H54 (cell line): ENCODE data around the gene TSPYL4.
"Not testable (repeated sequence)": the region's sequence is repeated elsewhere in the genome, so short reads cannot be mapped to it uniquely, and the experiment has no call there.

ENCODE experiments used
- DNase-seq: peaks from one replicate; pipeline ENCODE4 v3.0.0; 2011; ENCODE audit warnings: low spot score, mixed read lengths; ENCODE audit not compliant: insufficient read length
- FAIRE-seq: peaks from 3 replicates; lab custom pipeline; 2011; peaks lifted over from hg19 to GRCh38; lab: Jason Lieb, UNC
- POLR2A ChIP-seq: IDR thresholded peaks from 2 replicates; pipeline ENCODE4 v1.6.1; 2011; ENCODE audit warnings: low read depth, mild to moderate bottlenecking, low read length

The TSPYL4 gene

DNA sequence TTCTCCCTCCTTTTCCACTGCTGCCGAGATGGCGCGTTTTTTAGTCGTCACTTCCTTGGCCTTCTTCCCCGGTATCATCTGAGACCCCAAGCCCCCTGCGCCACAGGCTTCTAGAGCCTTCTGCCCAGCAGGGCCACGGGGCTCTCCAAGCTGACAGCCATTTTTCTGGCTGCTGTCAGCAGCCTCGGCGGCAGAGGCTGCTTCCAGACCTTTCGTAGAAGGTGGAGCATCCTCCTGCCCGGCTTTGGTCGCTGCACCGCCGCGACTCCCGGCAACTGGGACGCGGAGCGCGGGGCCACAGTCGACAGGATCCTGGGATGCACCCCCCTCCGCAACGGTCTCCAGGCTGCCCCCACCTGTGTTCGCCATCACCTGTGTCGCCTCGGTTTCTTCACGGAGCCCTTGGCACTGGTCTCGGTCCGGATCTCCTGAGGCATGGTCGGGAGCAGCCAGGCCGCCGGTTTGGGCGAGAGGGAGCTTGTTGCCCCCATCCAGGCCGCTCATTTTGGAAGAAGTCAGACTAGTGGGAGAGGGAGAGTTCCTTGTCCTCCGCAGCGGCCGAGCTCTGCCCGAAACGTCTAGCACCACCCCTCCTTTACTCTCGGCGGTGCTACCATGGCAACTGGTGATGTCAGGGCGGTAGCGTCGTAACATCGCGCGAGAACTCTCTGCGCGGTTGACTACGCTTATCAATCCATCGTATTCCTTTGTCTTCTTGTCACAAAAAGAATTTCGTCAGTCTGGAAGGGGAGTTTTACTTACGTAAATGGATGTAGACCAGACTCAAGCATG, at the start of gene TSPYL4:
TSPYL4 (minus strand) TSS at position 571 of the 792 bp plus-strand sequence; CDS start at position 504, 67 bp downstream.
- DNase-seq (peak; percentile 40), FAIRE-seq (peak; percentile 69)
- peak; percentile 74 for TF ChIP-seq POLR2A

- no peak for TF ChIP-seq POLR2A
- FAIRE-seq (no peak), DNase-seq (no peak)
Measured at GRCh38 chr6:116301104-116301503, 47.2 kb upstream of the TSPYL4 start.

- FAIRE-seq = no peak
- no peak for TF ChIP-seq POLR2A
Measured at GRCh38 chr6:116300566-116300965, 46.7 kb upstream of the TSPYL4 start.

GRCh38 chr6:116298973-116299372, 45.1 kb upstream of the TSPYL4 start:
- DNase-seq = no peak
- no peak for TF ChIP-seq POLR2A
- FAIRE-seq = no peak

More at GRCh38 chr6:116300566-116300965, 46.7 kb upstream of the TSPYL4 start:
- DNase-seq = no peak

DNA sequence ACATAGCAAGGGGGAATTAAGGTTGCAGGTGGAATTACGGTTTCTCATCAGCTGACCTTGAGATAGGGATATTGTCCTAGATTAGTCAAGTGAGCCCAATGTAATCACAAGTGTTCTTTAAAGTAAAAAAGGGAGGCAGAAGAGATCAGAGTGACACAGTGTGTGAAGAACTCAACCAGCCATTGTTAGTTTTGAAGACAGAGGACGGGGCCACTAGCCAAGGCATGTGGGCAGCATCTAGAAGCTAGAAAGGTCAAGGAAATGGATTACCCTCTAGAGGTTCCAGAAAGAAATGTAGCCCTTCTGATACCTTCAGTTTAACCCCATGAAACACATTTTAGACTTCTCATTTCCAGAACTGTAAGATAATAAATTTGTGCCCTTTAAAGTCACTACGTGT, 44.4 kb upstream of the TSPYL4 start:
- FAIRE-seq = no peak
- no peak for DNase-seq
- no peak for TF ChIP-seq POLR2A

- no peak for DNase-seq
- TF ChIP-seq POLR2A = no peak
Measured at GRCh38 chr6:116292553-116292952, 38.7 kb upstream of the TSPYL4 start.

GRCh38 chr6:116291701-116292396, 38.0 kb upstream of the TSPYL4 start:
- DNase-seq = no peak
- TF ChIP-seq POLR2A = no peak

More at GRCh38 chr6:116292553-116292952, 38.7 kb upstream of the TSPYL4 start:
- no peak for FAIRE-seq

GRCh38 chr6:116290799-116291198, 36.9 kb upstream of the TSPYL4 start:
- no peak for TF ChIP-seq POLR2A
- FAIRE-seq (no peak), DNase-seq (no peak)

More at GRCh38 chr6:116291701-116292396, 38.0 kb upstream of the TSPYL4 start:
- no peak for FAIRE-seq

DNA sequence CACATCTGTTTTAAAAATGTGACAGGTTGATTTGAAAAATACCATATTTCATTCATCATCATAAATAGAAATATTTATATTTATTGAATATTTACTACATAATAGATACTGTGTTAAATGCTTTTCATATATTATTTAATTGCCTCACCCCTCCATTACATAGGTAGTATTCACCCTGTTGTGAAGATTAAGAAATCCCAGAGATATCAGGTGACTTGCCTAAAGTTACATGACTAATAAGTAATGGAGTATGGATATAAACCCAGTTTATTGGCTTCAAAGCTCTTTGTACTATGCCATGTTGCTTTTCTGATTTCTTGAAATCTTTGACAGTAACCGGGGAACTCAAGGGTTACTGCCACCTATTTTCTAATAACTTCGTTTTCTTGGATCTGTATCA, 36.0 kb upstream of the TSPYL4 start:
- no peak for FAIRE-seq
- DNase-seq = no peak
- TF ChIP-seq POLR2A = no peak

- peak; percentile 77 for FAIRE-seq
- no peak for DNase-seq
- TF ChIP-seq POLR2A = no peak
Measured at GRCh38 chr6:116287689-116288282, 33.9 kb upstream of the TSPYL4 start.

DNA sequence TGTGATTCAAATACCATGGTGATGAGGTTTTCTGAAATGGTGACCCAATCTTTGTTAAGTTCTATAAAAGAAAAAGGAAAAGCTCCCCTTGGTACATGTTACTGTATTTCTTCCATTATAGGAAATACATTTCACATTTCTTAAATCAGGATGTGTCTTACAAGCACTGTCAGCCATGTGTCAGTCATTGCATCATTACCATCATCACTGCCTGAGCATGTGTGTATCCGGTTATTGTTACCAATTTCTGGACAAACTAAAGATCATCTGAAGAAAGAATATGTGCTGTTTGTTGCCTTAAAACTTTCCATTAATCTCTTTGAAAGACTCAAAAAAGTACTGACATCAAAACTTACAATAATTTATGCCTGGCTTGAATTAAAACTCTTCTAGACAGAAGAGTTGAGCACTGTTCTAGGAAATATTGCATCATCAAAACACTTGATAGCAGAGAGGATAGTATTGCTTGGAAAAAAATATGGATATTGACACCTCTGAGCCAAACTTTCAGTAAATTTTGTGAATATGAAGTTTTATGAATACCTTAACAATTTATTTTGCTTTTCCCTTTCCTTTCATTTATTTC, 33.0 kb upstream of the TSPYL4 start:
- FAIRE-seq (no peak), DNase-seq (no peak)
- no peak for TF ChIP-seq POLR2A

- DNase-seq, FAIRE-seq: not testable (repeated sequence)
Measured at GRCh38 chr6:116284984-116285383, 31.1 kb upstream of the TSPYL4 start.

GRCh38 chr6:116283191-116283590, 29.3 kb upstream of the TSPYL4 start:
- no peak for TF ChIP-seq POLR2A
- DNase-seq = no peak
- no peak for FAIRE-seq

DNA sequence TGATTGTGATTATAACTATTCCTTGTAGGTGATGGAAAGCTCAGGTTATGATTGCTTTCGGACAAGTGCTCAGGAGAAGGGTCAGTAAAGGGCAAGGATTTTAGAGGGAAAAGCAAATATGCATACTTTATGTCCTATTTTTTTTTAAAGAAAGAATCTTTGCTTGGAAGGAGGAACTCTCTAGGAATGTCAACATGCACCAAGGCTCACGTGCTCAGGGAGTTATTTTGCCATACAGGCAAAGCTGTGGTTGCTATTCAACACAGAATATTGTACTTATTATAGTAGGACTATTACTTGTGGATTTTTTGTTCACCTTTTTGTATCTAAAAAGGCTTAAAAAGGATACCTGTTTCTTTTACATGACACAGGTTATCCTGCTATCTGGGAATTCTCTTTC, 28.8 kb upstream of the TSPYL4 start:
- no peak for TF ChIP-seq POLR2A
- no peak for DNase-seq
- no peak for FAIRE-seq

- TF ChIP-seq POLR2A = no peak
- no peak for FAIRE-seq
- no peak for DNase-seq
Measured at GRCh38 chr6:116280933-116281316, 27.1 kb upstream of the TSPYL4 start.
